Measurements from ENCODE around the gene PTOV1.

Gene PTOV1

DNA sequence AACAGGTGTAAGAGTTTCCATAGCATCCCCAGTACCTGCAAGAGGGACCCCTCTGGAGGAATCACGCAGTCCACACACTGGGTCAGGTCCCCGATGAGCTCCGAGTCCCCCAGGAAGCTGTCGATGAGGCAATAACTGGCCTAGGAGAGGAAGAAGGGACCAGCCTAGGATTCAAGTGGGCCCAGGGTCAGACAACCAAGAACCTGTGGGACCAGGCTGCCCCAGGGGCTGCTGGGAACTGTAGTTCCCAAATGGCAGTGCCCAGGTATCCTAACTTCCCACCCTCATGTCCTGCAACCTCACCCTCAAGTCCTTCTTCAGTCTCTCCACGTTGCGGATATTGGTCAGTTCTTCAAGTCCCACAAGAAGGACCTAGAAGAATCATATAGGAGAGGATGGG lies 39.6 kb upstream of the PTOV1 start:
- DNase-seq (ENCODE audit: low read depth in 1 of 2, low spot score in 1 of 2) = no peak
- Histone ChIP-seq H3K4me3 (replicated peaks; ENCODE audit: insufficient read depth, low read length) (no peak overlapping the region), H3K27ac (replicated peaks) (no peak overlapping the region), H3K27me3 (ENCODE audit: insufficient read depth, poor library complexity, severe bottlenecking) (no peaks in the 10 kb centered on the region)
- TF ChIP-seq, protein P1, sequence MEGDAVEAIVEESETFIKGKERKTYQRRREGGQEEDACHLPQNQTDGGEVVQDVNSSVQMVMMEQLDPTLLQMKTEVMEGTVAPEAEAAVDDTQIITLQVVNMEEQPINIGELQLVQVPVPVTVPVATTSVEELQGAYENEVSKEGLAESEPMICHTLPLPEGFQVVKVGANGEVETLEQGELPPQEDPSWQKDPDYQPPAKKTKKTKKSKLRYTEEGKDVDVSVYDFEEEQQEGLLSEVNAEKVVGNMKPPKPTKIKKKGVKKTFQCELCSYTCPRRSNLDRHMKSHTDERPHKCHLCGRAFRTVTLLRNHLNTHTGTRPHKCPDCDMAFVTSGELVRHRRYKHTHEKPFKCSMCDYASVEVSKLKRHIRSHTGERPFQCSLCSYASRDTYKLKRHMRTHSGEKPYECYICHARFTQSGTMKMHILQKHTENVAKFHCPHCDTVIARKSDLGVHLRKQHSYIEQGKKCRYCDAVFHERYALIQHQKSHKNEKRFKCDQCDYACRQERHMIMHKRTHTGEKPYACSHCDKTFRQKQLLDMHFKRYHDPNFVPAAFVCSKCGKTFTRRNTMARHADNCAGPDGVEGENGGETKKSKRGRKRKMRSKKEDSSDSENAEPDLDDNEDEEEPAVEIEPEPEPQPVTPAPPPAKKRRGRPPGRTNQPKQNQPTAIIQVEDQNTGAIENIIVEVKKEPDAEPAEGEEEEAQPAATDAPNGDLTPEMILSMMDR (IDR thresholded peaks at IDR 0.05; ENCODE audit: insufficient read depth, low read length) = no peak
- TF ChIP-seq, protein P2, sequence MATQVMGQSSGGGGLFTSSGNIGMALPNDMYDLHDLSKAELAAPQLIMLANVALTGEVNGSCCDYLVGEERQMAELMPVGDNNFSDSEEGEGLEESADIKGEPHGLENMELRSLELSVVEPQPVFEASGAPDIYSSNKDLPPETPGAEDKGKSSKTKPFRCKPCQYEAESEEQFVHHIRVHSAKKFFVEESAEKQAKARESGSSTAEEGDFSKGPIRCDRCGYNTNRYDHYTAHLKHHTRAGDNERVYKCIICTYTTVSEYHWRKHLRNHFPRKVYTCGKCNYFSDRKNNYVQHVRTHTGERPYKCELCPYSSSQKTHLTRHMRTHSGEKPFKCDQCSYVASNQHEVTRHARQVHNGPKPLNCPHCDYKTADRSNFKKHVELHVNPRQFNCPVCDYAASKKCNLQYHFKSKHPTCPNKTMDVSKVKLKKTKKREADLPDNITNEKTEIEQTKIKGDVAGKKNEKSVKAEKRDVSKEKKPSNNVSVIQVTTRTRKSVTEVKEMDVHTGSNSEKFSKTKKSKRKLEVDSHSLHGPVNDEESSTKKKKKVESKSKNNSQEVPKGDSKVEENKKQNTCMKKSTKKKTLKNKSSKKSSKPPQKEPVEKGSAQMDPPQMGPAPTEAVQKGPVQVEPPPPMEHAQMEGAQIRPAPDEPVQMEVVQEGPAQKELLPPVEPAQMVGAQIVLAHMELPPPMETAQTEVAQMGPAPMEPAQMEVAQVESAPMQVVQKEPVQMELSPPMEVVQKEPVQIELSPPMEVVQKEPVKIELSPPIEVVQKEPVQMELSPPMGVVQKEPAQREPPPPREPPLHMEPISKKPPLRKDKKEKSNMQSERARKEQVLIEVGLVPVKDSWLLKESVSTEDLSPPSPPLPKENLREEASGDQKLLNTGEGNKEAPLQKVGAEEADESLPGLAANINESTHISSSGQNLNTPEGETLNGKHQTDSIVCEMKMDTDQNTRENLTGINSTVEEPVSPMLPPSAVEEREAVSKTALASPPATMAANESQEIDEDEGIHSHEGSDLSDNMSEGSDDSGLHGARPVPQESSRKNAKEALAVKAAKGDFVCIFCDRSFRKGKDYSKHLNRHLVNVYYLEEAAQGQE (IDR thresholded peaks at IDR 0.05; ENCODE audit: insufficient replicate concordance, low read depth) = no peak
- TF ChIP-seq POLR2AphosphoS5 (IDR thresholded peaks at IDR 0.05; ENCODE audit: low read depth) (no peak), GABPA (IDR thresholded peaks at IDR 0.05; ENCODE audit: low read depth) (no peak), SPI1 (IDR thresholded peaks at IDR 0.05; ENCODE audit: borderline replicate concordance, low read depth) (no peak)

GRCh38 chr19:49812452-49812996 lies 38.4 kb upstream of the PTOV1 start:
- TF ChIP-seq, protein P2 (IDR thresholded peaks at IDR 0.05; ENCODE audit: insufficient replicate concordance, low read depth) = no peak
- TF ChIP-seq, protein P1 (IDR thresholded peaks at IDR 0.05; ENCODE audit: insufficient read depth, low read length) = no peak
- TF ChIP-seq SPI1 (IDR thresholded peaks at IDR 0.05; ENCODE audit: borderline replicate concordance, low read depth) (no peak), GABPA (IDR thresholded peaks at IDR 0.05; ENCODE audit: low read depth) (no peak), POLR2AphosphoS5 (IDR thresholded peaks at IDR 0.05; ENCODE audit: low read depth) (no peak)
- no peak for DNase-seq (ENCODE audit: low read depth in 1 of 2, low spot score in 1 of 2)
- Histone ChIP-seq H3K4me3 (replicated peaks; ENCODE audit: insufficient read depth, low read length) (peak overlapping the region; percentile 47), H3K27me3 (ENCODE audit: insufficient read depth, poor library complexity, severe bottlenecking) (no peaks in the 10 kb centered on the region), H3K27ac (replicated peaks) (peak overlapping the region; percentile 95)

GRCh38 chr19:49812997-49813861 lies 37.7 kb upstream of the PTOV1 start, which contains the start of gene FUZ:
TSS of gene FUZ (minus strand) at chr19:49813292. CDS start at chr19:49813106, 186 bp downstream.
- TF ChIP-seq, protein P2 (IDR thresholded peaks at IDR 0.05; ENCODE audit: insufficient replicate concordance, low read depth) = no peak
- TF ChIP-seq, protein P1 (IDR thresholded peaks at IDR 0.05; ENCODE audit: insufficient read depth, low read length) = no peak
- TF ChIP-seq GABPA (IDR thresholded peaks at IDR 0.05; ENCODE audit: low read depth) (peak; percentile 88), POLR2AphosphoS5 (IDR thresholded peaks at IDR 0.05; ENCODE audit: low read depth) (peak; percentile 35; the same call in 1 of the 2 replicates), SPI1 (IDR thresholded peaks at IDR 0.05; ENCODE audit: borderline replicate concordance, low read depth) (no peak; the same call in 1 of the 2 replicates)
- peak within 1 kb of the TSS; percentile 47 for H3K4me3 ChIP-seq (replicated peaks; ENCODE audit: insufficient read depth, low read length)
- H3K27me3 ChIP-seq (ENCODE audit: insufficient read depth, poor library complexity, severe bottlenecking) = no peaks in the 10 kb centered on the region
- H3K27ac ChIP-seq (replicated peaks) = peak within 1 kb of the TSS; percentile 95
- DNase-seq (ENCODE audit: low read depth in 1 of 2, low spot score in 1 of 2) = peak; percentile 98 to 99
